HFFc6 (cell line): Measurements from ENCODE around the gene CXXC5. TPM values are rescaled to one million over a fixed set of nuclear protein-coding genes. Genes with fewer than 3 reads are reported as not detected.

ENCODE experiments used
- DNase-seq: peaks from one replicate; pipeline ENCODE4 v3.0.0-alpha.2; 2018
- H3K27ac Mint-ChIP-seq: 2 replicates; pipeline ENCODE4 v1.8.0; 2020; ENCODE audit warnings: mild to moderate bottlenecking, mixed read lengths
- H3K27me3 Mint-ChIP-seq: 2 replicates; pipeline ENCODE4 v1.8.0; 2021; ENCODE audit warnings: mild to moderate bottlenecking, moderate library complexity, mixed read lengths; ENCODE audit not compliant: insufficient read depth
- H3K36me3 Mint-ChIP-seq: 2 replicates; pipeline ENCODE4 v1.8.0; 2021; ENCODE audit warnings: low read depth, mixed read lengths
- H3K4me1 Mint-ChIP-seq: 2 replicates; pipeline ENCODE4 v1.8.0; 2020; ENCODE audit warnings: low read depth, mixed read lengths
- H3K4me3 Mint-ChIP-seq: 2 replicates; pipeline ENCODE4 v1.8.0; 2020; ENCODE audit warnings: mild to moderate bottlenecking, moderate library complexity, mixed read lengths
- H3K9me3 Mint-ChIP-seq: 2 replicates; pipeline ENCODE4 v1.8.0; 2020; ENCODE audit warnings: mild to moderate bottlenecking, mixed read lengths
- CTCF ChIP-seq: fragments of 200-600 bp; sonication (generic); IDR thresholded peaks from 2 replicates; pipeline ENCODE4 v1.5.0; 2021; ENCODE audit warnings: antibody characterized with exemption, mild to moderate bottlenecking
- total RNA-seq, 6 experiments: library from RNA; stranded (reverse); fragmentation: NEBNext Ultra II Directional; extraction: Animal tissue kit (Norgen Biotek cat#: 25700); gene quantifications; 2 replicates in 1 of 6; 3 replicates in 5 of 6; pipeline ENCODE4 v1.2.3, GENCODE V29; 2021

The CXXC5 gene
- total RNA-seq, 6 experiments from 2014 or later: 46.4 to 58.5 (median 49.2) TPM

- Mint-ChIP-seq H3K27me3 (peaks cover 3% of the 10 kb centered on the region), H3K4me1 (peaks cover 50% of the 10 kb centered on the region), H3K4me3 (peak overlapping the region; percentile 75), H3K36me3 (peaks cover 5% of the 10 kb centered on the region; the same call in 1 of the 2 replicates), H3K27ac (peak overlapping the region; percentile 92), H3K9me3 (no peaks in the 10 kb centered on the region)
- no peak for TF ChIP-seq CTCF
- DNase-seq: peak; percentile 66
Observed at GRCh38 chr5:139667730-139668063, 19.5 kb downstream of the CXXC5 start.

GRCh38 chr5:139668064-139668880 lies 20.1 kb downstream of the CXXC5 start:
- Mint-ChIP-seq H3K27ac (peak overlapping the region; percentile 93), H3K36me3 (peaks cover 5% of the 10 kb centered on the region; the same call in 1 of the 2 replicates), H3K4me3 (peak overlapping the region; percentile 80), H3K4me1 (peaks cover 44% of the 10 kb centered on the region), H3K27me3 (peaks cover 6% of the 10 kb centered on the region), H3K9me3 (no peaks in the 10 kb centered on the region)
- DNase-seq: peak; percentile 65
- TF ChIP-seq CTCF: no peak

- Mint-ChIP-seq H3K36me3 (peaks cover 5% of the 10 kb centered on the region; the same call in 1 of the 2 replicates), H3K27me3 (peaks cover 7% of the 10 kb centered on the region), H3K27ac (peak overlapping the region; percentile 93), H3K4me1 (peaks cover 45% of the 10 kb centered on the region), H3K9me3 (no peaks in the 10 kb centered on the region), H3K4me3 (peak overlapping the region; percentile 80; the same call in 1 of the 2 replicates)
- no peak for DNase-seq
- TF ChIP-seq CTCF: no peak
Observed at GRCh38 chr5:139668924-139669661, 20.9 kb downstream of the CXXC5 start.

GRCh38 chr5:139669662-139670368 lies 21.7 kb downstream of the CXXC5 start:
- no peaks in the 10 kb centered on the region for H3K9me3 Mint-ChIP-seq
- H3K36me3 Mint-ChIP-seq: peaks cover 5% of the 10 kb centered on the region; the same call in 1 of the 2 replicates
- TF ChIP-seq CTCF: no peak
- peak overlapping the region; percentile 39; the same call in 1 of the 2 replicates for H3K4me3 Mint-ChIP-seq
- H3K4me1 Mint-ChIP-seq: peaks cover 46% of the 10 kb centered on the region
- H3K27me3 Mint-ChIP-seq: peaks cover 8% of the 10 kb centered on the region
- peak overlapping the region; percentile 93 for H3K27ac Mint-ChIP-seq
- DNase-seq: no peak

- no peak for DNase-seq
- Mint-ChIP-seq H3K36me3 (peaks cover 5% of the 10 kb centered on the region; the same call in 1 of the 2 replicates), H3K9me3 (no peaks in the 10 kb centered on the region), H3K4me1 (peaks cover 51% of the 10 kb centered on the region), H3K27me3 (peaks cover 8% of the 10 kb centered on the region), H3K27ac (peak overlapping the region; percentile 45), H3K4me3 (no peak overlapping the region)
- peak; percentile 54 for TF ChIP-seq CTCF
Observed at GRCh38 chr5:139670369-139671095, 22.4 kb downstream of the CXXC5 start.
